IPS DF 4.7 (cell line): ENCODE results near the gene AKAP7.
"Not testable (repeated sequence)": the region's sequence is repeated elsewhere in the genome, so short reads cannot be mapped to it uniquely, and the experiment has no call there.

Experiments used
- DNase-seq: peaks from one replicate; pipeline ENCODE4 v3.0.0-alpha.2; 2013; ENCODE audit warnings: low spot score; ENCODE audit errors: extremely low read depth

AKAP7 gene

GRCh38 chr6:131251590-131252199 lies 116.4 kb downstream of the AKAP7 start:
- no peak for DNase-seq

DNA sequence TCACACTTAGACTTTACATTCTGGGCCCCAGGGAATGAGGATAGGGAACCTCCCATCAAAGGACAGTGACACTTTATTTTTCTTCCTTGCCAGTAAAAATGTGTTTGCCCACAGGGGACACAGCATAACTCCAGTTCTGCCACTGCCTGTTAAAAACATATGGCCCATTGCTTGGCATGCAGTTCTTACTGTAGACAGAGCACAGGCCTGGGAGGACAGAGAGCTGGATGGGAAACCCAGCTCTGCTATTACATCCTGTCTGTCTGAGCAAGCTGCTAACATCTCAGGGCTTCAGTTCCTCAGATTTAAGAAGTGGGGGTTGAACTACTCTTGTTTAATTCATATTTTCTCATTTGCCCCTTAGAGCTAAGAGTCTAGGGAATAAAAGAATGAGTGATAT lies 120.2 kb downstream of the AKAP7 start:
- DNase-seq: no peak

- no peak for DNase-seq
Observed at GRCh38 chr6:131255911-131256310, 120.6 kb downstream of the AKAP7 start.

GRCh38 chr6:131257104-131257503 lies 121.8 kb downstream of the AKAP7 start:
- no peak for DNase-seq

GRCh38 chr6:131258010-131258652 lies 122.9 kb downstream of the AKAP7 start:
- no peak for DNase-seq

GRCh38 chr6:131258816-131259476 lies 123.7 kb downstream of the AKAP7 start:
- DNase-seq: no peak

DNA sequence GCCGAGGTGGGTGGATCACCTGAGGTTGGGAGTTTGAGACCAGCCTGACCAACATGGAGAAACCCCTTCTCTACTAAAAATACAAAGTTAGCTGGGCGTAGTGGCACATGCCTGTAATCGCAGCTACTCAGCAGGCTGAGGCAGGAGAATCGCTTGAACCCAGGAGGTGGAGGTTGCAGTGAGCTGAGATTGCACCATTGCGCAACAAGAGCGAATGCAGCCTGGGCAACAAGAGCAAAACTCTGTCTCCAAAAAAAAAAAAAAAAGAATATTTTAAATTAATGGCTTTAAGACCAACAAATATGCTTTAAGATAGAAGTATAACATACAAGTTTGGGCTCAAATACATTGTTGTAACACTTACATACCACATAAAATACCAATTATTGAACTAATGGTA lies 125.7 kb downstream of the AKAP7 start:
- DNase-seq: not testable (repeated sequence)

GRCh38 chr6:131262060-131262459 lies 126.8 kb downstream of the AKAP7 start:
- no peak for DNase-seq

GRCh38 chr6:131265939-131266338 lies 130.7 kb downstream of the AKAP7 start:
- DNase-seq: no peak

- DNase-seq: no peak
Observed at GRCh38 chr6:131268303-131268702, 133.0 kb downstream of the AKAP7 start.

GRCh38 chr6:131269565-131270391 lies 134.5 kb downstream of the AKAP7 start:
- DNase-seq: no peak

GRCh38 chr6:131270534-131270933 lies 135.3 kb downstream of the AKAP7 start:
- DNase-seq: no peak

- no peak for DNase-seq
Observed at GRCh38 chr6:131275273-131275672, 140.0 kb downstream of the AKAP7 start.

- DNase-seq: no peak
Observed at GRCh38 chr6:131277591-131277990, 142.3 kb downstream of the AKAP7 start.

- no peak for DNase-seq
Observed at GRCh38 chr6:131281471-131282270, 146.4 kb downstream of the AKAP7 start.

DNA sequence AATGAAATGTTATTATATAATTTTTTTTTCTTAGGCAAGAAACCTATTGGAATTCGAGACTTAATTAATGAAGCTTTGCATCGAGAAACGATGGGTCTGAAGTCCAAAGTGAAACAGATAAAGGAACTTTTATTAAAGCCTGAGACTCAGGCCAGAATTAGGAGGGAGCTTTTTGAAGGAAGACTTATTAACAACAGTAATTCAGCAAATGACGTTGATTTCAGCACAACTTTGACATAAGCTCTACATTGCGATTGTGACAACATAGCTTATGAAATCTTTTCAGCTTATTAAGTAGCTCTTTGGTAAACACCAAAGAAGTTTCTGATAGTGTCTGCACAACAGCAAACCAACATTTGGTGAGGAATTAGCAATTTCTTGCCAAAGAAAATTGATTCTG lies 147.1 kb downstream of the AKAP7 start:
- DNase-seq: no peak

- DNase-seq: no peak
Observed at GRCh38 chr6:131283466-131284175, 148.4 kb downstream of the AKAP7 start.

- no peak for DNase-seq
Observed at GRCh38 chr6:131285548-131285947, 150.3 kb downstream of the AKAP7 start.

DNA sequence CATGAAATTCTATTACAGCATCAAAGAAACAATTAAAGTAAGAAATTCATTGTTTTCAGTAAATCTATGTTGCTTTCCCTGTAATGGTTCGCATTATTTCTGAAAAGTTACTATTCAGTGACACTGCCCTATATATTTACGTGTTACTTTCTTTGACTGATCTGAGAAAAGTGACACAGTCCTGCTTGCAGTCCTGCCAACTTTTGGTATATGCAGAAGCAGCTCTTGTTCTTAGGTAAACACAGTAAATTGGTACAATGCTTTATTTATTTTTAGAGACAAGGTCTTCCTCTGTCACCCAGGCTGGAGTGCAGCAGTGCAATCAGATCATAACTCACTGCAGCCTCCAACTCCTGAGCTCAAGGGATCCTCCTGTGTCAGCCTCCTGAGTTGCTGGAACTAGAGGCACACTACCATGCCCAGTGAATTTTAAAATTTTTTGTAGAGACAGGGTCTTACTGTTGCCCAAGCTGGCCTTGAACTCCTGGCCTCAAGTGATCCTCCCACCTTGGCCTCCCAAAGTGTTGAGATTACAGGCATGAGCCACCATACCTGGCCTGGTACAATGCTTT lies 151.3 kb downstream of the AKAP7 start:
- no peak for DNase-seq

DNA sequence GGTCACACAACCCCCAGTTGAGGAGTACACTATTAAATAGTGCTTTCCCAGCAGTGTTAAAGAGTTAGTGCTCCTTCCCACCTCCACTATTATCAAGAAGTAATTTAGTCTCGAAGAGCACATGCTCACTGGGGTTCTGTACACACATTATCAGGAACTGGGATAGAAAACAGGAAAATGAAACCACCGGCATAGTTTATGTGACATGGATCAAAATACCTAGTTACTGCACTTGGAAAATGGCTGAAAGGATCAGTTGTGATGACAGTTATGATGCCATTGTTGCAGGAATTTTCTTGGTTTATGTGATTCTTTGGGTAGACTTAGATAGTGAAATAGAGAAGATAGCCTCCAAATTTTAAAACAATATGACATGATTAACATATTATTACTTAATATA lies 152.9 kb downstream of the AKAP7 start:
- no peak for DNase-seq
